ENCODE results near the gene MTF1.

DNA sequence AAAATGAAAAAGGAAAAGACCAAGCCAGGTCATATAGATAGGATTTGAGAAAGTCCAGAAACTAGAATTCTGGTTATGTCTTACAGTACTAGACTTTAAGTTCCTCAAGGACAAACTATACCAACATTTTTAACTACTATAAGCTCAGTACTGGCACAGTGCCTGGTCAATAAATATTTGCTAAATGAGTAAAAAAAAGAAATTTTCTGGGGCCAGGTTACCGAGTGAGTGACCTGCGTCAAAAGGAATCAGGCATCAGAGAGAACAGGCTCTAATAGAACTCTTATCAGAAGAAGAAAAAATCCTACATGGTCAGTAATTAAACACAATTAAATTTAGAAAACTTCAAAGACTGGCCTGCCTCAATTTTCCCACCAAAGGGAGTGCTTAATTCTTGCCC lies 27.6 kb downstream of the MTF1 start:
- TF ChIP-seq POLR2A (IDR thresholded peaks at IDR 0.05) (no peak), POLR2AphosphoS5 (IDR thresholded peaks at IDR 0.05) (no peak)

Data from spleen (tissue), 3 donors.